ENCODE measurements around the gene SKIC3.

The SKIC3 gene

GRCh38 chr5:95554647-95555548 is at the start of gene SKIC3, which contains the start of gene ARSK:
Gene SKIC3, minus strand, starts transcription at chr5:95554977. Its CDS starts 7,827 bp downstream, at chr5:95547150.
Gene ARSK, plus strand, starts transcription at chr5:95555101. Its CDS starts 178 bp downstream, at chr5:95555279.
- peak; percentile 87 for DNase-seq (ENCODE audit: low read depth)

GRCh38 chr5:95600557-95600956 is 45.8 kb upstream of the SKIC3 start:
- DNase-seq (ENCODE audit: low read depth), result no peak

GRCh38 chr5:95599252-95599651 is 44.5 kb upstream of the SKIC3 start:
- no peak for DNase-seq (ENCODE audit: low read depth)

- DNase-seq (ENCODE audit: low read depth), result no peak
These were observed 40.6 kb upstream of the SKIC3 start for GRCh38 chr5:95595289-95595931.

- DNase-seq (ENCODE audit: low read depth), result no peak
These were observed 36.7 kb upstream of the SKIC3 start for GRCh38 chr5:95591490-95591901.

GRCh38 chr5:95590880-95591279 is 36.1 kb upstream of the SKIC3 start:
- no peak for DNase-seq (ENCODE audit: low read depth)

GRCh38 chr5:95583992-95584391 is 29.2 kb upstream of the SKIC3 start:
- DNase-seq (ENCODE audit: low read depth), result no peak

GRCh38 chr5:95581576-95581975 is 26.8 kb upstream of the SKIC3 start:
- no peak for DNase-seq (ENCODE audit: low read depth)

GRCh38 chr5:95572016-95572415 is 17.2 kb upstream of the SKIC3 start:
- no peak for DNase-seq (ENCODE audit: low read depth)

GRCh38 chr5:95565280-95565920 is 10.6 kb upstream of the SKIC3 start:
- DNase-seq (ENCODE audit: low read depth), result no peak

GRCh38 chr5:95564450-95564849 is 9.7 kb upstream of the SKIC3 start:
- DNase-seq (ENCODE audit: low read depth), result no peak

GRCh38 chr5:95563367-95563766 is 8.6 kb upstream of the SKIC3 start:
- no peak for DNase-seq (ENCODE audit: low read depth)

GRCh38 chr5:95562282-95562681 is 7.5 kb upstream of the SKIC3 start:
- DNase-seq (ENCODE audit: low read depth), result no peak

- DNase-seq (ENCODE audit: low read depth), result no peak
These were observed 3.1 kb upstream of the SKIC3 start for GRCh38 chr5:95557841-95558240.

GRCh38 chr5:95555553-95555952 is 776 bp upstream of the SKIC3 start:
- DNase-seq (ENCODE audit: low read depth), result no peak

GRCh38 chr5:95554331-95554646 is 488 bp downstream of the SKIC3 start:
- no peak for DNase-seq (ENCODE audit: low read depth)

GRCh38 chr5:95549030-95549429 is 5.7 kb downstream of the SKIC3 start:
- no peak for DNase-seq (ENCODE audit: low read depth)

- DNase-seq (ENCODE audit: low read depth), result no peak
These were observed 11.6 kb downstream of the SKIC3 start for GRCh38 chr5:95543017-95543705.

GRCh38 chr5:95537501-95537900 is 17.3 kb downstream of the SKIC3 start:
- DNase-seq (ENCODE audit: low read depth), result no peak

GRCh38 chr5:95533761-95534160 is 21.0 kb downstream of the SKIC3 start:
- no peak for DNase-seq (ENCODE audit: low read depth)

GRCh38 chr5:95533106-95533505 is 21.7 kb downstream of the SKIC3 start:
- DNase-seq (ENCODE audit: low read depth), result no peak

- no peak for DNase-seq (ENCODE audit: low read depth)
These were observed 22.4 kb downstream of the SKIC3 start for GRCh38 chr5:95532415-95532814.
